Endodermal cell (in vitro differentiated cells): ENCODE results near the gene HS6ST2. TPM values are rescaled to one million over a fixed set of nuclear protein-coding genes. Genes with fewer than 3 reads are reported as not detected.

ENCODE experiments used
- DNase-seq: peaks from one replicate; pipeline ENCODE4 v3.0.0-alpha.2; 2017
- H3K27ac ChIP-seq: 2 replicates; pipeline ENCODE4 v1.5.1; 2013; ENCODE audit warnings: mild to moderate bottlenecking, low read depth, low read length, moderate library complexity
- H3K27me3 ChIP-seq: 2 replicates; pipeline ENCODE4 v1.6.1; 2013; ENCODE audit warnings: mild to moderate bottlenecking, low read length, moderate library complexity; ENCODE audit not compliant: insufficient read depth, control insufficient read depth, poor library complexity, severe bottlenecking
- H3K36me3 ChIP-seq: 2 replicates; pipeline ENCODE4 v1.7.0; 2013; ENCODE audit warnings: mild to moderate bottlenecking, low read length, moderate library complexity; ENCODE audit not compliant: control insufficient read depth, insufficient read depth
- H3K4me1 ChIP-seq: one replicate; pipeline ENCODE4 v1.7.0; 2013; ENCODE audit warnings: low read length; ENCODE audit not compliant: control insufficient read depth, insufficient read depth
- H3K4me3 ChIP-seq: 2 replicates; pipeline ENCODE4 v1.5.1; 2013; ENCODE audit warnings: mild to moderate bottlenecking, low read length, moderate library complexity
- H3K9ac ChIP-seq: 2 replicates; pipeline ENCODE4 v1.6.1; 2013; ENCODE audit warnings: mild to moderate bottlenecking, low read length, moderate library complexity; ENCODE audit not compliant: poor library complexity, severe bottlenecking; ENCODE audit errors: extremely low read depth
- H3K9me3 ChIP-seq: 2 replicates; pipeline ENCODE4 v1.6.1; 2013; ENCODE audit warnings: mild to moderate bottlenecking, low read length, moderate library complexity; ENCODE audit not compliant: control insufficient read depth
- H3K27ac Mint-ChIP-seq: 2 replicates; pipeline ENCODE4 v1.8.0; 2020; ENCODE audit warnings: mixed read lengths
- H3K27me3 Mint-ChIP-seq: 2 replicates; pipeline ENCODE4 v1.8.0; 2021; ENCODE audit warnings: mild to moderate bottlenecking, mixed read lengths; ENCODE audit not compliant: insufficient read depth
- H3K36me3 Mint-ChIP-seq: 2 replicates; pipeline ENCODE4 v1.8.0; 2020; ENCODE audit warnings: low read depth, mixed read lengths
- H3K4me1 Mint-ChIP-seq: 2 replicates; pipeline ENCODE4 v1.8.0; 2020; ENCODE audit warnings: mixed read lengths
- H3K4me3 Mint-ChIP-seq: 2 replicates; pipeline ENCODE4 v1.8.0; 2020; ENCODE audit warnings: mild to moderate bottlenecking, moderate library complexity, mixed read lengths
- H3K9me3 Mint-ChIP-seq: 2 replicates; pipeline ENCODE4 v1.8.0; 2020; ENCODE audit warnings: mild to moderate bottlenecking, mixed read lengths
- CTCF ChIP-seq: fragments of 200-600 bp; sonication (generic); conservative IDR thresholded peaks from 2 replicates; pipeline ENCODE4 v1.5.0; 2021; ENCODE audit warnings: antibody characterized with exemption, mild to moderate bottlenecking
- WGBS, 2 experiments: methylation state at CpG; one replicate each; pipeline versions ENCODE4 v1.1.5 to v1.1.7; 2013; ENCODE audit warnings: missing lambda C conversion rate in 2 of 2, mixed read lengths in 1 of 2; ENCODE audit not compliant: insufficient coverage in 1 of 2, insufficient read length in 1 of 2; 5-methylcytosine and 5-hydroxymethylcytosine counted together
- total RNA-seq, 2 donors: library from RNA; stranded (reverse); fragmentation: NEBNext Ultra II Directional in 1 of 2; extraction: Animal tissue kit (Norgen Biotek cat#: 25700) in 1 of 2; gene quantifications; 2 replicates in 1 of 2; 3 replicates in 1 of 2; pipeline ENCODE4 v1.2.1, GENCODE V29; 2021

HS6ST2 gene
- total RNA-seq, 2 donors from 2014 or later = 4.1 to 19.4 TPM

GRCh38 chrX:132716006-132716405, 242.4 kb downstream of the HS6ST2 start:
- no peaks in the 10 kb centered on the region for H3K9me3 Mint-ChIP-seq
- WGBS, 2 experiments = 36% methylated on average over 3 of the region's 3 CpGs; no CpG with 5 or more reads in 1 of the 2 experiments
- H3K4me3 ChIP-seq = no peak overlapping the region
- peak; percentile 72 for TF ChIP-seq CTCF
- DNase-seq = no peak
- no peaks in the 10 kb centered on the region for H3K4me1 ChIP-seq
- H3K36me3 ChIP-seq = no peaks in the 10 kb centered on the region
- no peaks in the 10 kb centered on the region for H3K9me3 ChIP-seq
- H3K36me3 Mint-ChIP-seq = no peaks in the 10 kb centered on the region
- H3K9ac ChIP-seq = no peak overlapping the region
- H3K4me1 Mint-ChIP-seq = peaks cover 18% of the 10 kb centered on the region
- H3K27me3 ChIP-seq = no peaks in the 10 kb centered on the region
- H3K27ac Mint-ChIP-seq = no peak overlapping the region
- H3K4me3 Mint-ChIP-seq = no peak overlapping the region
- H3K27me3 Mint-ChIP-seq = peaks cover 6% of the 10 kb centered on the region
- H3K27ac ChIP-seq = no peak overlapping the region

GRCh38 chrX:132714913-132715312, 243.5 kb downstream of the HS6ST2 start:
- Histone ChIP-seq H3K9me3 (no peaks in the 10 kb centered on the region), H3K27ac (no peak overlapping the region), H3K4me3 (no peak overlapping the region), H3K4me1 (no peaks in the 10 kb centered on the region), H3K9ac (no peak overlapping the region), H3K27me3 (no peaks in the 10 kb centered on the region), H3K36me3 (no peaks in the 10 kb centered on the region)
- Mint-ChIP-seq H3K27ac (no peak overlapping the region), H3K9me3 (no peaks in the 10 kb centered on the region), H3K36me3 (no peaks in the 10 kb centered on the region), H3K27me3 (peaks cover 6% of the 10 kb centered on the region), H3K4me3 (no peak overlapping the region), H3K4me1 (peaks cover 22% of the 10 kb centered on the region)
- no peak for TF ChIP-seq CTCF
- 86 to 94% methylated on average over 1 to 5 of the region's 5 CpGs for WGBS, 2 experiments
- no peak for DNase-seq

GRCh38 chrX:132712350-132712749, 246.1 kb downstream of the HS6ST2 start:
- TF ChIP-seq CTCF = no peak
- Histone ChIP-seq H3K36me3 (no peaks in the 10 kb centered on the region), H3K27ac (no peak overlapping the region), H3K27me3 (no peaks in the 10 kb centered on the region), H3K9me3 (no peaks in the 10 kb centered on the region), H3K4me3 (no peak overlapping the region), H3K9ac (no peak overlapping the region), H3K4me1 (no peaks in the 10 kb centered on the region)
- H3K27ac Mint-ChIP-seq = no peak overlapping the region
- peaks cover 2% of the 10 kb centered on the region for H3K27me3 Mint-ChIP-seq
- H3K4me3 Mint-ChIP-seq = no peak overlapping the region
- no peak for DNase-seq
- H3K4me1 Mint-ChIP-seq = peaks cover 27% of the 10 kb centered on the region
- H3K36me3 Mint-ChIP-seq = no peaks in the 10 kb centered on the region
- no peaks in the 10 kb centered on the region for H3K9me3 Mint-ChIP-seq
